Stimulated activated CD4-positive, alpha-beta T cell treated with anti-CD3 and anti-CD28 coated beads, Interleukin-4, amount 100 ng/mL, for 4 hours (primary cell): ENCODE data around the gene LRRC2.
"Not testable (repeated sequence)": the region's sequence is repeated elsewhere in the genome, so short reads cannot be mapped to it uniquely, and the experiment has no call there.

Experiments
- DNase-seq, 2 experiments: peaks; one replicate each; pipeline ENCODE4 v3.0.0-alpha.2; 2020

Gene LRRC2

GRCh38 chr3:46551615-46552014 is 14.5 kb downstream of the LRRC2 start:
- no peak for DNase-seq

- DNase-seq, result no peak
Observed at GRCh38 chr3:46549989-46550388, 16.1 kb downstream of the LRRC2 start.

- DNase-seq, result no peak
Observed at GRCh38 chr3:46549408-46549904, 16.6 kb downstream of the LRRC2 start.

GRCh38 chr3:46548611-46549010 is 17.5 kb downstream of the LRRC2 start:
- not testable (repeated sequence) for DNase-seq

- no peak for DNase-seq
Observed at GRCh38 chr3:46546896-46547440, 19.1 kb downstream of the LRRC2 start.

- no peak for DNase-seq
Observed at GRCh38 chr3:46545818-46546630, 20.1 kb downstream of the LRRC2 start.

GRCh38 chr3:46544771-46545503 is 21.2 kb downstream of the LRRC2 start:
- DNase-seq, result no peak

GRCh38 chr3:46542801-46543201 is 23.3 kb downstream of the LRRC2 start:
- DNase-seq, result no peak

GRCh38 chr3:46542344-46542743 is 23.8 kb downstream of the LRRC2 start:
- DNase-seq, result no peak

GRCh38 chr3:46541835-46542234 is 24.3 kb downstream of the LRRC2 start:
- no peak for DNase-seq

- DNase-seq, result no peak
Observed at GRCh38 chr3:46540550-46540949, 25.6 kb downstream of the LRRC2 start.

- no peak for DNase-seq
Observed at GRCh38 chr3:46539443-46540005, 26.6 kb downstream of the LRRC2 start.

- peak; percentile 41 to 74 for DNase-seq
Observed at GRCh38 chr3:46538803-46539442, 27.2 kb downstream of the LRRC2 start.

- DNase-seq, result not testable (repeated sequence)
Observed at GRCh38 chr3:46538425-46538802, 27.7 kb downstream of the LRRC2 start.

- DNase-seq, result no peak
Observed at GRCh38 chr3:46537779-46538178, 28.3 kb downstream of the LRRC2 start.

GRCh38 chr3:46537316-46537715 is 28.8 kb downstream of the LRRC2 start:
- DNase-seq, result no peak

- peak in 1 of 2 experiments; percentile 9 for DNase-seq
Observed at GRCh38 chr3:46536758-46537157, 29.3 kb downstream of the LRRC2 start.

- no peak for DNase-seq
Observed at GRCh38 chr3:46535746-46536145, 30.4 kb downstream of the LRRC2 start.

- no peak for DNase-seq
Observed at GRCh38 chr3:46533091-46533490, 33.0 kb downstream of the LRRC2 start.

- DNase-seq, result no peak
Observed at GRCh38 chr3:46527239-46527638, 38.9 kb downstream of the LRRC2 start.

GRCh38 chr3:46524832-46525231 is 41.3 kb downstream of the LRRC2 start:
- DNase-seq, result no peak

GRCh38 chr3:46524008-46524407 is 42.1 kb downstream of the LRRC2 start:
- DNase-seq, result no peak

GRCh38 chr3:46523556-46523955 is 42.5 kb downstream of the LRRC2 start:
- DNase-seq, result no peak
